Activated T-cell treated with anti-CD3 and anti-CD28 coated beads, Interleukin-2, amount 50 U/mL, for 48 hours (primary cell): ENCODE data around the gene MGLL.
A peak's percentile ranks its signal among the peaks of the same experiment; 100 is the strongest.

ENCODE experiments used
- DNase-seq, 2 experiments: peaks; one replicate each; pipeline ENCODE4 v3.0.0-alpha.2; 2020

MGLL gene

DNA sequence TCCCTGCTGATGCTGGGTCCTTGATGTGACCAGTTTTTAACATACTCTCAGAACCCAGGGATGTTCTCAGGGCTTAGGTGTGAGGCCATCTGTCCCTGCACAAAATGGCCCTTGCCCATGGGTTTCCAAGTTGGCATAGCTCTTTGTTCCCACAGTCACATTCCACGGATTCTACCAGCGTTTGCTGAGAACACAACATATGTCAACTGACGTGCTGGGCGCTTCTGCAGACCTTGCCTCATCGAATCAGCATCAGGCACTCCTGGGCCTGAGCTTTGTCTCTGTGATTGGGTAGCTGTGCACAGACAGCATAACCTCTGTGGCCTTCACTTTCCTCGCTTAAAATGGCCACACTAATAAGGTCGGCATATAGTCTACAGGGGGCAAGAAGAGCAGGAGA is 69.0 kb downstream of the MGLL start:
- DNase-seq: no peak

DNA sequence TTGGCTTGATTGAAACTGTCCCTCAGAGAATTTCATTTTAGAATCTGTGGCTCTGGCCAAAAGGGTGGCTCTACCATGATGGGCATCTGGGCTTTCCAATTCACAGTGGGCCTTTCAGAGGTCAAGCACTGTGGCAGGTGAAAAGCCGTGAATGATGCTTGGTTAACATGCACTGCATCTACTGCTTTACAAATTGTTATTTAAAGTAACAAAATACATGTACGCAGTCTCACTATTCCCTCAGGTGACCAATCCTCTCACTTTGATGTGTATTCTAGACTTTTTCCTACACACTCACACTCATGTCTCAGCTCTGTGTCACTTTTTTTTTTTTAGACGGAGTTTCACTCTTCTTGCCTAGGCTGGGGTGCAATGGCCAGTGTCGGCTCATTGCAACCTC is 70.5 kb downstream of the MGLL start:
- no peak for DNase-seq

DNA sequence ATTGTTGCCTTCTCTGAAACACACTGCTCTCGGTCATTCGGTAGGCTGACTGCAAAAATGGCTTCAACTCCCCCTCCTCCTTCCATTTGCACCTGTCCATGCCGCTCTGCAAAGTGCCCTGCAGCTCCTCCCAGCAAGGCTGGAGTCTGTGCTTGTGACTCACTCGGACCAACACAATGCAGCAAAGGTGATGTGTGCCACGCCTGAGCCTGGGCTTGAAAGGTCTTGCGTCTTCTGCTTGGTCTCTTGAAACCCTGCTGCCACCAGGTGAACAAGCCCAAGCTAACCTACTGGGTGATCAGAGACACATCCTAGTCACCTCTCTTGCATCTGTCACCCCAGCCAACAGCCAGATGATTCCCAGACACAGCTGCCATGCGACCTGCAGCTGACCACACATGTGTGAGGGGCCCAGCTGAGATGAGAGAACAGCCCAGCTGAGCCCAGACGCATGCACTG is 71.1 kb downstream of the MGLL start:
- no peak for DNase-seq

DNA sequence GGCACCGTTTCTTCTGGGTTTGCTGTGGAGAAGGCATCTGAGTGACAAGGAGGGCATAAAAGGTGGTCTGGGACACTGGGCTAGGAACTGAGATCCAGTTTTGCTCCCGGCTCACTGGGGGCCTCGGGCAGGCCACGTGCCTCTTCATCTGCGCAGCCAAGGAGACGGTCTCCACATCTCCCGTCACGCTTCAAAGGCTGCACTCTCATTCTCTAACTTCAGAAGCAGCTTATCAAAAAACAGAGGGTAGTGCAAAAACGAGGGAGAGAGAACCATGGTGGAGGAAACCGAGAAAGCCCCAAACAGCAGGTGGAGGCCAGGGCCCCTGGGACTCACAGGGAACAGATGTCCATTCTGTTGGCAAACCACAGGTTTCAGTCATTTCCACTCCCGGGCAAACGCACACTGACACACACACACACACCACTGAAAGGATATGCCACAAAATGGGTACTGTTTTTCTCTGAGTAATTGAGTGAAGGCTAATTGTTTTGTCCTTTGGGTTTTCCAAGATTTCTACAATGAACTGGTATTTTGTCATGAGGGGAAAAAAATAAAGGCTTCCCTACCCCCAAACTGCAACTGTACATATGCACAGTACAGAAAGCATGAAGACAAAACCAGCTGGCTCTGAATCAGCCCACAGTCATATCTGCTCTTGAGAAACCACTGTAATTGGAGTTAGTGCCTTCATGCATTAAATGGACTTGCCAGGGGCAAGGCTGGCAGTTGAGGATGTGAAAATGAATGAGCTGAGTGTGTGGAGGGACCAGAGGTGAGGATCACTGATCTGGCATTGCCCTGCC is 71.9 kb downstream of the MGLL start:
- peak in 1 of 2 experiments; percentile 26 for DNase-seq

DNA sequence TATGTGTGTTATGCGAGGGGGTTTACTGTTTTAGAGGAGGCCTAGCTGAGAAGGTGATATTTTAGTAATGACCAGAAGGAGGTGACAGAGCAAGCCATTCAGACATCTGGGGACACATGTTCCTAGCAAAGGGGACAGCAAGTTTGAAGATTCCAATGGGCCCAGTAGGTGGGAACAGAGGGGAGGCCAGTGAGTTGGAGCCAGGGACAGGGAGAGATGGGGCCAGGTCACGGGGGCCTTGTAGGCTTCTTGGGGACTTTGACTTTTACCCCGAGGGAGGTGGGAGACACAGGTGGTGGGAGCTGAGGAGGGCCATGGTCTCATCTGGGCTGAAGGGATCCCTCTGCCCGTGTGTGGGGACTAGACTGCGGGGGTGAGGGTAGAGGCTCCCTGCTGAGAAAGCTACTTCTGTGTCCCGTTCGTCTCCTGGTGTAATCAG is 72.5 kb downstream of the MGLL start:
- no peak for DNase-seq

DNA sequence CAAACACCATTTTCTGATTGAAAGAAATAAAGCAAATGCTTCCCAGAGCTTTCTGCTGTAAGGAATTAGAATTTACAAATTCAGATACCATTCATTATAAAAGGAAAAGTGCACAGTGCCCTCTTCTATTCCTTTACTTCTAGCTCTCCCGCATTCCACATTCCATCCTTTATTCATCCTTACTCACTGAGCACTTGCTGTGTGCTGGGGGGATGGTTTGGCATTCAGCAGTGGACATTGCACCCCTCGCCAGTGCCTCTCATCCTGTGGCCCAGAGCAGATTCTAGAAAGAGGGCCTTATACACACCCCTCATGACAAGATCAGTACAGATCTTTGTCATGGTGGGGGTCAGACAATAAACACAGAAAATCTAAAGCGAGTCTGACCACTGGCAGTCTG is 73.0 kb downstream of the MGLL start:
- DNase-seq: no peak

DNA sequence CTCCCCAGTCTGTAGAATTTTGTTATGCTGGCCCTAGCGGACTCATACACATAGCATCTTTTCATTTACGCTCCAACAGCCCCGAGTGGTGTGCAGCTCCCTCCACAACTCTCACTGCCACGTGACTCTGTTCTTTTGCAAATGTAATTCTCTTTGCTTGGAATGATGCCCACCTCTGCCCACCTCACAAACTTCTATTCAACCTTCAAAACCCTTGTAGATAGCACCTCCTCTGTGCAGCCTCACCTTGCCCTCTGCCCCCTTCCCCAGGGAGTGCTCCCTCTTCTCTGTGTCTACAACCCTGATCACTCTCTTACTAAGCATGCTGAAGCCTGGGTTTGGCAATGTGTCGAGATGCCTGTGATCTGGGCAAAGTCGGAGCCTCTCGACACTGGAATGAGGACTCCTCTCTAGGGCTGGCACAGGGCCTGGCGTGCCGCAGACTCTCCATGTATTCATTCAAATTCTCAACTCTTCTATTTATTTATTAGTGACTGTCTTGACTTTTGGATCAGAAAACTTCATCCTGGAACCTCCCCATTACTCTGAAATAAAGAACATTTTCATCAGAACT is 73.5 kb downstream of the MGLL start:
- DNase-seq: no peak

DNA sequence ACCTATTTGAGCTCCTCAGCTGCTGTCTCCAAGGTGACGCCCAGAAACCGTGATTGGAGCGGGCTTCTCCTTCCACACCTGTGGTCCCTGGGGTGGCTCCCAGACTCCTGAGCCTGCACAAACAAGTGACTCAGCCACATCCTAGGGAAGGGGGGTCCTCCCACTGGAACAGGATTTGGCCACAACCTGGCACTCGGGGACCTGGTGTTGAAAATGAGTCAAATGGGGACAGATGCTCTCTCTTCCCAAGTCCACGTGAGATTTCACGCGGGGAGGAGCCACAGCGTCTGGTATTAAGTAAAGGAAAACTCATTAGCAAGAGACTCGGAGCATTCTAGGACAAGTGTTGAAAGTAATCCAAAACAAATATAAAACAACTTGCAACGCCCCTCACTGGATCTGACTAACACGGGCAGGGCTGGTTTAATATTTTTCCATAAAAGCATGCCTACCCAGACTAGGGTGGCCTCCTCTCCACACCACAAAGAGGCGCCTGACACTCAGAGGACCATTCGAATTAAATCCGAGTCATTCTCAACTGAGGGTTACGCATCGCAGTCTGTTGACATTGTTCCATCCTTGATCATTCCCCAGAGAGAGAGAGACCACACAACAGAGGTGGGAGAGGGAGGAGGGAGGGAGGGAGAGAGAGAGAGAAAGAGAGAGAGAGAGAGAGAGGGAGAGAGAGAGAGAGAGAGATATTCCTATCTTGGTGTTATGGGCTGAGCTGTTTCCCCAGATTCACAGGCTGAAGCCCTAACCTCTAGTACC is 74.4 kb downstream of the MGLL start:
- no peak for DNase-seq

DNA sequence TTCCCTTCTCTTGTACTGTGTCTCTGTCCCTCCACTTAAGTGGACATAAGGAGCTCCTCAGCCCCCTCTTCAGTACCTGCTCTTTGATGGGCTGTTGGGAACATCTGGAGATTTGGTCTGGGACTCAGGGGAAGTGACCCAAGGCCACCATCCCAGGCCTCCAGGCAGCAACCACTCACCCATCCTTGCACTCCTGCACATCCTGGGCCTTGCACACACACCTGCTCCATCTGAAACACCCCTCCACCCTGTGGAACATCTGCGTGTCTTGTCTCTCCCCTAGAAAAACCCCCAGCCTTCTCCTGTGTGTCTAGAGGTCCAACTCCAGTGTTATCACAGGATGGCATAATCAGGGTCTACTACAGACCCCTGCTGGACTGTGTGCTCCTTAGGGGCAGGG is 75.2 kb downstream of the MGLL start:
- no peak for DNase-seq

DNA sequence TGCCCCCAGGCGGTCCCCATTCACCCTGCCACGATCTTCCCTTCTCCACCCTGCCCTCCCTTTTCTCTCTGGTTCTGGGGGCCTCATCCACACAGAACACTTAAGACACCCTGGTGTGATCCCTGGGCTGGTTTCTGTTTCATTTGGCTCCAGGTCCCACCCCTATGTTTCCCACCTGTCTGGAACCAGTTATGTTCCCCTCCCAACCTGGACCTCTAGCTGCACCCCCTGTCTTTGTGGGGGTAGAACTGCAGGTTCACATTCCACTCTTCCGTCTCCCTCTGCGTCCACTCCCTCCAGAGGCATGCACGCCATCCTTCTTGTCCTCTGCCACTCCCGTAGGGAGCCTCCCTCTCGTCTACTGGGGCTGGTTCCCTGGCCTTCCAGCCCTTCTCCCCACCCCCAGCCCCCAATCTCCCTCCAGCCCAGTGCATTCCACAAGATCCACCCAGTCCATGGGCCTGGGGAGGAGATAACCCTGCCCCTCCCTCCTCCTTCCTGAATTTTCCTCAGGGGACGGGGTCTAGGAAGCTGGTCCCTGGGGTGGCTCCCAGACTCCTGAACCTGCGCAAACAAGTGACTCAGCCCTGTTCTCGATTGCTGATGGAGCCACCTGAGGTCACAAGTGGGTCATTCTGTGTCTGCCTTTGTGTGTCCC is 75.8 kb downstream of the MGLL start:
- DNase-seq: no peak

DNA sequence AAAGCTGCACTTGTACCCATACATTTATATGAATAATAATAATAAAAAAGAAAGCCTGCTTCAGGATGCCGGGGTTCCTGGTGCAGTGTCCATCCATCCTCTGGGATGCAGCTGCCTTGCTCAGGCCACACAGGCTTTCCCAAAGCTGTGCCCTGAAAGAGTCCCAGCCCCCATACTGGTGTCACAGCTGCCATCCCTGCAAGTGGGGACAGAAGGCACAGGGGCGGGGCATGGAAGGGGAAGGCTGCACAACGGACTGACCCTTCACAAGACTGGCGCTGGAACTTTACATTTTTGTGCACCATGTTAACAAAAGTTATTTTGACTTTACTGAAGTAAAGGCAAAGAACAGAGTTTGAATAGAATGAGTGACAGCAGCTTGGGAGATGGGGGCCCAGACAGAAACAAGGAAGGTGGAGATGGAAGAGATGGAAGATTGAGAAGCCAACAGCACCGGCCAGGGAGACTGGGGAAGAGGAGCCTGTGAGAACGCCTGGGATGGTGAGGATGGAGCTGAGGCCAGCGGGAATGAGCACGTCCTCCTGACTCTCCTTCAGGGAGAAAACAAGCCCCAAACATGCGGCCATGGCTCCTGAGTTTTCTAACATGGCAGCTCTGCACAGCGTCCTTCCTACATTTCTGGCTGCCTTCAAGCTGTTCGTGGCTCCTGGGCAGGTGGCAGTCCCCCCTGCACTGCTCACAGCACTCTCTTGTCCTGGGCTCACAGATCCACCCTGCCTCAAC is 76.5 kb downstream of the MGLL start:
- DNase-seq: no peak

DNA sequence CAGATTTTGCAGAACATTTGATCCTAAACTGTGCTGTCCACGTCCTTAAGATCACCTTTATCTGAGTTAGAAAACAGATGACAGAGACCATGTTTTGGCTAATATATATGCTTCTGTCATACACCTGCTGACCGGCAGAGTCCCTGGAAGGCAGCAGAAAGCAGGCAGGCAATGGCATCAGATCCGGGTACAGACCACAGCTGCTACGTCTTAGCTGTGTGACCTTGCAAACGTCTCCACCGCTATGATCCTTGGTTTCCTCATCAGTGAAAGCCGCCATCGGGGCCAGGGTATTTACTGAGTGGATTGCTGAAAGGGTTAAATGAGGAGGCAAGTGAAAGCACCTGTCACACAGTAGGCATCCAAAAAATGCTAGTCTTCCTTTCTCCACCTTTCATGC is 77.4 kb downstream of the MGLL start:
- DNase-seq: no peak

DNA sequence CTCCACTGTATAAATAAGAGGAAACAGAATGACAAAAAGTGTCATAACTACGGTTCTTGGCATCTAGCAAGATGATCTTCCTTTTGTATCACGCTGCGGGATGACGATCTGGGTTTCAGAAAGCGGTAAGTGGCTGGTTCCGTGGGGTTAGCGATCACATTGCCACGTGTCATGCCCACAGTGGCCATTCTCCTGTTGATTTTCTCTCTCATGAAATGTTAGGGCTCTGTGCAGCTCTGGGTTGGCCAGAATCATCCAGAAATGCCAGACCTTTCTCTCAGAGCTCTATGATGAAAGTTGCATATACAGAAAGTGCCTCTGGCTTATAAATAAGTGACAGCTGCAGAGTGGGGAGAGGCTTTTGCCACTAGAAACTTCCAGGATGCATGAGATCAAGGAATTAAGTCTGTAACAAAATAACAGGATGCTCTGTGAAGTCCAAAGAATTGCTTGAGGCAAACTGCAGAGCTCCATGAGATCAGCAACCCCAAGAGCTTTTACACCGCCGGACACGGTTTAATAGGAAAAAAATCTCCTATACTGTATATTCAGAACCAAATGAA is 78.0 kb downstream of the MGLL start:
- DNase-seq: no peak

DNA sequence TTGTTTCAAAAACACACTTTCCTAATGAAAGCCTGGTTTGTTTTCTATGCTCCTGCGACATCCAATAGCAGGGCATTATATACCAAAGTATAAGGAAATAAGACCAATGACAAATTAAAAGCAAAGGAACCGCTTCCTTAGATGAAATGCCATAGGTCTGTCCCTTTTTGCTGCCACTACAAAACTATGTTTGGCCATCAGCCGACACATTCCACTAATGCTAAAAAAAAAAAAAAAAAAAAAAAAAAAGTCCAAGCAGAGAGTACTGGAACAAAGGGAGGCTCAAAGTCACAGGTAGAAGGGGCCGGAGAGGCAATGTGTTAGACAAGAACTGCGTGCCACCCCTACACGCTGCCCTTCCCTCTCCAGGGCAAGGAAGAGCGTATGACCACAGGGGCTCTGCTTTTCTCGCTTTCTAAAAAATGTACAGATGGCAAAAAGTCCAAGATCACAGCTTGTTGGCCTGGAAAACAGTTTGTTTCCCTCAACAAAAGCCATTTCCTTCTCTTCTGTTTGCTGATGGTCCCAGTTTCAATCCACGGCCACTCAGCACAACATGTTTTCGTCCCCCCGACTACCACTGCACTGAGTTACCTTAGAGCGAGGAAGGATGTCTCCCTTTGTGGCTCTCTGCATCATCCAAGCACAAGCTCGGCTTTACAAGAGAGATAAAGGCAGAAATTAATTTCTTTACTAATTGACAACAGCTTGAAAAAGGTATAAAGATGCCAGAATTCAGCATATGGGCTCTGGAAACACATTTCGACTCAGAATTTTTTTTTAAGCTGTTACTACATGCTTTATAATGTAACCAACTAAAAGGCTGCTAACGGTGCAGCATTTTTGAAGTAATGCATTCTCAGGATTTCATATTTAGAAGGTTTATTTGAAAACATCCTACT is 78.7 kb downstream of the MGLL start:
- DNase-seq: no peak

DNA sequence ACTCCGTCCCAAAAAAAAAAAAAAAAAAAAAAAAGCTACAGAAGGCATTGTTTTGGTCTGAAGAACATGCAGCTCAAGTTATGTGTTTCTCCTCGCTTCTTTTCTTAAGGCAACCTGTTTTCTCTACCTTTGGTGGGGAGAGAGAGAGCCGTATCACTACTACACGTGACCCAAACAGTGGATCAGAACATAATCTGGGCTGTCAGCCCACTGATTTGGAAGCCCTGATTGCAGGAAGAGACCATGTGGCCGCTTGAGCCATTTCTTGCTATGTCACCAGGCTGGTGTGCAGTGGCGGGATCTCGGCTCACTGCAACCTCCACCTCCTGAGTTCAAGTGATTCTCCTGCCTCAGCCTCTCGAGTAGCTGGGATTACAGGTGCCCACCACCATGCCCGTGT is 79.7 kb downstream of the MGLL start:
- no peak for DNase-seq

DNA sequence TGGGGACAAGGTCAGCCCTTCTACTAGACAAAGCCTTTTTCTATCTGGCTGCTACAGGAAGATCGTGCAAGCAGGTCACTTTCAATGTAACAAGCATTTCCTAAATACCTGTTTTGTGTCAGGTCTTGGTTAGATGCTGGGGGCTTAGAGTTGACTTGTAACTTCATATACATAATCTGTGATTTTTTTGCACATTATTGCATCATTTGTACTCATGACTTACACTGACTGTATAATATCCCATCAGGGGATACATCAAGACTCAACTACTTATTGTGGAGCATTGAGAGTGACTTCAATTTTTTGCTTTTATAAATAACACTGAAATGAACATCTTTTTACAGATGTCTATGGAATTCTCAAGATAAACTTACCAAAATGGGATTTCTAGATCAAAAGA is 80.6 kb downstream of the MGLL start:
- no peak for DNase-seq

DNA sequence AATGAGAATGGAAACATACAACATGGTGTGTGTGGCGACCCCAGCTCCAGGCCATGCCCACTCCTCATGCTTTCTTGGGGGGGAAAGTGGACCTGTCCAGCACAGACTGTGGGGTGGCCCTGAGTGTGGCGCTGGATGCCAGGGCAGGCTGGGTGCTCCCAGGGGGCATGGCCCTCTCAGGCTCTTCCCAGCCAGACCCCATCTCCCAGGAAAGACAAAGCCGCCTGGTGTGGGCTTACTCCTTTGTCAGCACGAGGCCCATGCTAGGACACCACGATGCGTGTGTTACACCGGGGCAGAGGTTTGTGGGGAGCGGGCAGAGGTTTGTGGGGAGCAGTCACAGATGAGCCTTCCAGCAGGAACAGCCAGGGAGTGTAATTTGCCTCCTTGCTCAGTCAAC is 81.1 kb downstream of the MGLL start:
- DNase-seq: no peak

DNA sequence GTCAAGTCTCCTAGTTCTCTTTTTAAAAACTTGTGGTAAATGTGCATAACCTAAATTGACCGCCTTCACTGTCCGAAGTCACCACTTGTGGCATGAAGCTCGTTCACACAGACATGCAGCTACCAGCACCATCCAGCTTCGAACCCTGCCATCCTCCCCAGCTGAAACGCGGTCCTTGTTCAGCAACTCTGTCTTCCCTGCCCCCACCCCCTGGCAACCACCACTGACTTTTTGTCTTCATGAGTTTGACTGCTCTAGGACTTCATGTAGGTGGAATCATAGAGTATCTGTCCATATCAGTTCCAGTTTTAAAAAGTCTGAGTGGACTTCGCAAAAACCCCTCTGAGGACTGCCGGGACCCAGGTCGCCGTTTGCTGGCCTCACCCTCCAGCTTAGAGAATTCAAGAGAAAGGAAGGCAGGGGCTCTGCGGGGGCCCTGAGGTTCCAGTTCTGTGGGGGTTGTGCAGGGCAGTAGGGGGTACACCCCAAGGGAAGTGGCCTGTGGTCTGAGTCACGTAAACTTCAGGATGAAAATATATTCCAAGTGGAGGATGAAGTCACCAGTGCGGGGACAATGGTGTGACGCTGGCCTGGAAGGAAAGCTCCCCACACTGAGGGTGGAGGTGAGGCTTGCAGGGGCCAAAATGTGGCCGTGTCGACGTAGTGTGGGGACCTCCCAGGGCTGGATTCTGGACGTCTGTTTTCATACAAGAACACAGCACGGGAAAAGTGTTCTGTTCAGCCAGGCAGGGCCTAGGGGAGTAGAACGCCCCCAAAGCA is 82.0 kb downstream of the MGLL start:
- DNase-seq: no peak

DNA sequence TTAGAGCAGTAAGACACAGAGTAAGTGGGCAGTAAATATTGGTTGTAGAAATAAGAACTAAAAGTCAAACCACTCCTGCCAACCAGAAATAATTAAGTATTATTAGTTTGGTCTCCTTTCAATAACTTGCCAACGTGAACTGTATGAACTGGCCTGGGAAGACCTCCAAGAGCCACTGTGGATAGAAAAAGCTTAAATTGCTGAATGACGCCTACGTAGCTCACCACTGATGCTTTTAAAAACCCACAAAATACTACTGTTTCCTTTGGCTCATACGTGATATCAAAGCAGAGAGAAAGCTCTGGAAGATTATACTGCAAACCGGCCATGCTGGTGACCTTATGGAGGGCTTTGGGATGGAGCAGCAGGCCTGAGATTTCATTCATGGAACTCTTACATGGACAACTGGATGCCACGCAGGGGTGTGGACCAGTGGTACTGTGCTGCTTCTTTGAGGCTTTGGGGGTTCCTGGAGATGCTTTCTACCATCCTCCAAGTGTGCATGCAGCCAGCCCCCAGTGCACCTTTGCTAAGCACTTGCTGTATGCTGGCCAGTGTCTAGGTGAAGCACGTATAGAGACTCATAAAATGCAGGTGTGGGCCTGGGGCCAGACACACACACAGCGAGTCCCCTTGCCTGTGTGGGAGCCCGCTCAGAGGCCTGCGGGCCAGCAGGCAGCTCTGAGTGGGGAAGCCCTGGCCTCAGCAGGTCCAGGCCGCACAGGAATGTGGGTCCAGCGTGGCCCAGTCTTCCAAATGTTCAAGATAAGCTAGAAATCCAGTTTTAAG is 82.8 kb downstream of the MGLL start:
- DNase-seq: no peak
